Measurements from ENCODE around the gene ANKZF1. TPM values are rescaled to one million over a fixed set of nuclear protein-coding genes. Genes with fewer than 3 reads are reported as not detected.

Gene ANKZF1
- total and polyA plus RNA-seq, 4 donors = 29.2 to 74.2 (median 48.8) TPM

DNA sequence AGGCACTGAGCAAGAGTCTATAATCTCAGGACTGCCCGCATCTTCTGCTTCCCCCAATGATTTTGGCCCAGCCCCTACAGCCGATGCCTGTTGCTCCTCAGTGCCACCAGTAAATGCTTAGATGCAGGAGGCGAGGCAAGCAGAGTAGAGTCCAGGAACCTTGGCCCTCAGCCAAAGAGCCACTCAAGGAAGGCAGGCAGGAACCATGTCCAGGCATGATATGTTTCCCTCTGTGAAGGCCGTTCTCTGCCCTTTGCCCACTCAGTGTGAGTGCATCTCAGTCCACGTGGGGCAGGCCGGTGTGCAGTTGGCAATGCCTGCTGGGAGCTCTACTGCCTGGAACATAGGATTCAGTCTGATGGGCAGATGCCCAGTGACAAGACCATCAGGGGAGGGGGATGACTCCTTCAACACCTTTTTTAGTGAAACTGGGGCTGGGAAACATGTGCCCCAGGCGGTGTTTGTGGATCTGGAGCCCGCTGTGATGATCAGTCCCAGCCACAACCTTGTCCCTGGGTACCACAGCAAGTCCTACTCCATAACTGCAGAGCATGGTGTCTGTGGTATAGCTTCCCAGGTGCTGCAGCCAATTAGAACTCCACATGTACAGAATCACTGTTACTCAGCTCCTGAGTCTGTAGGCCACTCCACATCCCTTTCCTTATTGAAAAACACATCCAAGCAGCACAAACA is 39.9 kb downstream of the ANKZF1 start:
- Histone ChIP-seq H3K27ac (ENCODE audit: low read depth, low read length) (no peak overlapping the region), H3K9me3 (ENCODE audit: control insufficient read depth, insufficient read depth, low read length) (no peaks in the 10 kb centered on the region), H3K4me1 (ENCODE audit: control insufficient read depth, insufficient read depth, low read length) (no peaks in the 10 kb centered on the region), H3K27me3 (ENCODE audit: control insufficient read depth, insufficient read depth, low read length) (peaks cover 16% of the 10 kb centered on the region), H3K4me3 (ENCODE audit: low read depth, low read length) (no peak overlapping the region), H3K36me3 (ENCODE audit: control insufficient read depth, insufficient read depth, low read length) (no peaks in the 10 kb centered on the region)
- DNase-seq (ENCODE audit: low read depth in 4 of 6, low spot score in 6 of 6) = no peak
- 59% methylated on average over 8 of the region's 8 CpGs for WGBS (ENCODE audit: insufficient coverage)

DNA sequence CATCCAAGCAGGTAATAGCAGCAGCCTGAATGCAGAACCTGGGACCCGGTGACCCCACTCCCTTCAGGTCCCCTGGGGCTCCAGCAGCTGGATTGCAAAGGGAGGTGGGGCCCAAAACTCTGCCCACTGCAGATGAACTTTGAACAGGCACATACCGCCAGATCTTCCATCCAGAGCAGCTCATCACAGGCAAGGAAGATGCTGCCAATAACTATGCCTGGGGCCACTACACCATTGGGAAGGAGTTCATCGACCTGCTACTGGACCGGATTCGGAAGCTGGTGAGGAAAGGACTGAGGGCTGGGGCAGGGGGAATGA is 40.4 kb downstream of the ANKZF1 start:
- peaks cover 18% of the 10 kb centered on the region for H3K27me3 ChIP-seq (ENCODE audit: control insufficient read depth, insufficient read depth, low read length)
- no peaks in the 10 kb centered on the region for H3K36me3 ChIP-seq (ENCODE audit: control insufficient read depth, insufficient read depth, low read length)
- DNase-seq (ENCODE audit: low read depth in 4 of 6, low spot score in 6 of 6) = no peak
- no peak overlapping the region for H3K4me3 ChIP-seq (ENCODE audit: low read depth, low read length)
- no peak overlapping the region for H3K27ac ChIP-seq (ENCODE audit: low read depth, low read length)
- no peaks in the 10 kb centered on the region for H3K9me3 ChIP-seq (ENCODE audit: control insufficient read depth, insufficient read depth, low read length)
- no peaks in the 10 kb centered on the region for H3K4me1 ChIP-seq (ENCODE audit: control insufficient read depth, insufficient read depth, low read length)
- WGBS (ENCODE audit: insufficient coverage) = 98% methylated on average over 5 of the region's 5 CpGs

DNA sequence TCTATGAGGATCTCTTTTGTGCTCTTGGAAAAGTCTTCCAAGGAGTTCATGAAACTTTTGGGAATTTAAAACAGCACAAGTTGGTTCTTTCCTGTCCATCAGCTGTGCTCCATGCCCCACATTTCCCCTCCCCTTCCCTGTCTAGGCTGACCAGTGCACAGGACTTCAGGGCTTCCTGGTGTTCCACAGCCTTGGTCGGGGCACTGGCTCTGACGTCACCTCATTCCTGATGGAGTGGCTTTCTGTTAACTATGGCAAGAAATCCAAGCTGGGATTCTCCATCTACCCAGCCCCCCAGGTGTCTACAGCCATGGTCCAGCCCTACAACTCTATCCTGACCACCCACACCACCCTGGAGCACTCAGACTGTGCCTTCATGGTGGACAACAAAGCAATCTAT is 41.4 kb downstream of the ANKZF1 start:
- no peaks in the 10 kb centered on the region for H3K36me3 ChIP-seq (ENCODE audit: control insufficient read depth, insufficient read depth, low read length)
- no peaks in the 10 kb centered on the region for H3K4me1 ChIP-seq (ENCODE audit: control insufficient read depth, insufficient read depth, low read length)
- no peak overlapping the region for H3K27ac ChIP-seq (ENCODE audit: low read depth, low read length)
- H3K9me3 ChIP-seq (ENCODE audit: control insufficient read depth, insufficient read depth, low read length) = no peaks in the 10 kb centered on the region
- H3K27me3 ChIP-seq (ENCODE audit: control insufficient read depth, insufficient read depth, low read length) = peaks cover 18% of the 10 kb centered on the region
- 70% methylated on average over 2 of the region's 2 CpGs for WGBS (ENCODE audit: insufficient coverage)
- H3K4me3 ChIP-seq (ENCODE audit: low read depth, low read length) = no peak overlapping the region
- no peak for DNase-seq (ENCODE audit: low read depth in 4 of 6, low spot score in 6 of 6)

DNA sequence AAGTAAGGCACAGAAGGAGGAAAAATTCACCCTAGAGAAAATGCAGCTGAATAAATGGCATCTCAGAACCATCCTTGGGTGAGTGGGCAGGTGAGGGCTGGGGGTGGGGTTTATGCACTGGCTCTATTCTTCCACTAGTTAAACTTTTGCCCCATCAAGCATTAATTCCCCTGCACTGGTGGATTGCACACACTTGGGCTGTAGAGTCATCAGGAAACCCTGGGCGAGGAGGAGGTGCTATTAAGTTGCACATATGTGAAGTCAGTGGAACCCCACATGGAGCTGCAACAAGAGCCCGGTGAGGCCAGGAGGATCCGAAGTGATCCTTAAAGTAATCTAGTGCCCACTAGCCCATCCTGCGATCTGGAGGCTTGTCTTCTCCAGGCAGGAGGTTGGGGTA is 42.8 kb downstream of the ANKZF1 start:
- 61% methylated on average over 4 of the region's 4 CpGs for WGBS (ENCODE audit: insufficient coverage)
- Histone ChIP-seq H3K36me3 (ENCODE audit: control insufficient read depth, insufficient read depth, low read length) (no peaks in the 10 kb centered on the region), H3K4me1 (ENCODE audit: control insufficient read depth, insufficient read depth, low read length) (no peaks in the 10 kb centered on the region), H3K4me3 (ENCODE audit: low read depth, low read length) (no peak overlapping the region), H3K27me3 (ENCODE audit: control insufficient read depth, insufficient read depth, low read length) (peaks cover 18% of the 10 kb centered on the region), H3K27ac (ENCODE audit: low read depth, low read length) (no peak overlapping the region), H3K9me3 (ENCODE audit: control insufficient read depth, insufficient read depth, low read length) (no peaks in the 10 kb centered on the region)
- no peak for DNase-seq (ENCODE audit: low read depth in 4 of 6, low spot score in 6 of 6)

DNA sequence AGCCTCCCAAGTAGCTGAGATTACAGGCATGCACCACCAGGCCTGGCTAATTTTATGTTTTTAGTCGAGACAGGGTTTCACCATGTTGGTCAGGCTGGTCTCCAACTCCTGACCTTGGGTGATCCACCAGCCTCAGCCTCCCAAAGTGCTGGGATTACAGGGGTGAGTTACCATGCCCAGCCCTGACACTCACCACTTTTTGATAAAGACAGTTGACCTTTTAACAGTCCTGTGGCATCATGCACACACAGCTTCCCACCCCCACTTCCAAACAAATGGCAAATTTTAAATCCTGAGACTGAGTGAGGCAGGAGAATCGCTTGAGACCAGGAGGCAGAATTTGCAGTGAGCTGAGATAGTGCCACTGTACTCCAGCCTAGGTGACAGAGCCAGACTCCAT is 43.4 kb downstream of the ANKZF1 start:
- Histone ChIP-seq H3K27me3 (ENCODE audit: control insufficient read depth, insufficient read depth, low read length) (peaks cover 18% of the 10 kb centered on the region), H3K4me1 (ENCODE audit: control insufficient read depth, insufficient read depth, low read length) (peaks cover 6% of the 10 kb centered on the region), H3K4me3 (ENCODE audit: low read depth, low read length) (no peak overlapping the region), H3K36me3 (ENCODE audit: control insufficient read depth, insufficient read depth, low read length) (no peaks in the 10 kb centered on the region), H3K9me3 (ENCODE audit: control insufficient read depth, insufficient read depth, low read length) (no peaks in the 10 kb centered on the region), H3K27ac (ENCODE audit: low read depth, low read length) (no peak overlapping the region)
- DNase-seq (ENCODE audit: low read depth in 4 of 6, low spot score in 6 of 6) = no peak
- WGBS (ENCODE audit: insufficient coverage) = 67% methylated on average over 1 of the region's 2 CpGs

DNA sequence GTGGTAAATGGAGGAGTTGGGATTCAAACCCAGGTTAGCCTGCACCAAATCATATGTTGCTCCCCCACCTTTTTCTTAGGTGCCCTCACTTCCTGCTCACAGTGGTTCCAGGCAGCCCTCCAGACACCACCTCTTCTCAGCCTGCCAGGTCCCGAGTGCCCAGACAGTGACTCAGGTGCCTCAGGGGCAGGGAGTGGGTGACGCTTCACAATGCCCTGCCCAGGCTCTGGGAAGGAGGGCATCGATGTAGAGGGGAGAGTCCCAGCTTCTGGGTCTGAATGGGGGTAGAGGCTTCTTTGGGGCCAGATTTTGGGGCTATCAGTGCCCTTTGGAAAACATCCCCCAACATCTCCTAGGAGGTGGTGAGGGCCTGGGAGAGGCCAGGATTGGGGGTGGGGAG is 44.3 kb downstream of the ANKZF1 start:
- Histone ChIP-seq H3K9me3 (ENCODE audit: control insufficient read depth, insufficient read depth, low read length) (no peaks in the 10 kb centered on the region), H3K4me3 (ENCODE audit: low read depth, low read length) (no peak overlapping the region), H3K4me1 (ENCODE audit: control insufficient read depth, insufficient read depth, low read length) (peaks cover 16% of the 10 kb centered on the region), H3K27me3 (ENCODE audit: control insufficient read depth, insufficient read depth, low read length) (peaks cover 18% of the 10 kb centered on the region), H3K27ac (ENCODE audit: low read depth, low read length) (no peak overlapping the region), H3K36me3 (ENCODE audit: control insufficient read depth, insufficient read depth, low read length) (no peaks in the 10 kb centered on the region)
- no peak for DNase-seq (ENCODE audit: low read depth in 4 of 6, low spot score in 6 of 6)
- 60% methylated on average over 1 of the region's 3 CpGs for WGBS (ENCODE audit: insufficient coverage)

DNA sequence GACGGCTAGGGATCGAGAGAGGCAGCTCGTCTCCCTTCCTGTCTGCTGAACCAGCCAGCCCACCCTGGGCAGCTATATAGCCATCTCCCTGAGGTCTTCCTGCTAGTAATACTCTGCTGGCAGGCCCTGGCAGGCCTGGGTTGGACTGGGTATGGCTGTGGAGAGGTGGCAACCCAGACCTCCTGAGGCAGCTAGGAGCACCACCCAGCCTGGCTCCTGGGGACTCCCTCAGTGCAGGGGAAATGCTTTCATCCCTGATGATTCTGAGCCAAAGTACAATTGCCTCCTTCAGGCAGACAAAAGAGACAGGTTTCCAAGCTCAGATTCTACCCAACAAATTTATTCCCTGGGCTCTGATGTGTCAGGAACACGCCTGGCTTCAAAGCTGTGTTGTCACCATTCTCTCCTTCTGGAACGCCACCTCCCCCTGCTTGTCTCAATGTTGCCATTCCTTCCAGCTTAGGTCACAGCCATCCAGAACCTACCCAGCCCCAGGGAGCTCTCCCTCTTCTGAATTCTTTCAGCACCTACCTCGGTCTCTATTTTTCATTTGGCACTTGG is 44.8 kb downstream of the ANKZF1 start:
- H3K27me3 ChIP-seq (ENCODE audit: control insufficient read depth, insufficient read depth, low read length) = peaks cover 18% of the 10 kb centered on the region
- H3K4me1 ChIP-seq (ENCODE audit: control insufficient read depth, insufficient read depth, low read length) = peaks cover 18% of the 10 kb centered on the region
- no peak overlapping the region for H3K4me3 ChIP-seq (ENCODE audit: low read depth, low read length)
- no peaks in the 10 kb centered on the region for H3K36me3 ChIP-seq (ENCODE audit: control insufficient read depth, insufficient read depth, low read length)
- DNase-seq (ENCODE audit: low read depth in 4 of 6, low spot score in 6 of 6) = no peak
- H3K9me3 ChIP-seq (ENCODE audit: control insufficient read depth, insufficient read depth, low read length) = no peaks in the 10 kb centered on the region
- no peak overlapping the region for H3K27ac ChIP-seq (ENCODE audit: low read depth, low read length)
- 34% methylated on average over 2 of the region's 6 CpGs for WGBS (ENCODE audit: insufficient coverage)

DNA sequence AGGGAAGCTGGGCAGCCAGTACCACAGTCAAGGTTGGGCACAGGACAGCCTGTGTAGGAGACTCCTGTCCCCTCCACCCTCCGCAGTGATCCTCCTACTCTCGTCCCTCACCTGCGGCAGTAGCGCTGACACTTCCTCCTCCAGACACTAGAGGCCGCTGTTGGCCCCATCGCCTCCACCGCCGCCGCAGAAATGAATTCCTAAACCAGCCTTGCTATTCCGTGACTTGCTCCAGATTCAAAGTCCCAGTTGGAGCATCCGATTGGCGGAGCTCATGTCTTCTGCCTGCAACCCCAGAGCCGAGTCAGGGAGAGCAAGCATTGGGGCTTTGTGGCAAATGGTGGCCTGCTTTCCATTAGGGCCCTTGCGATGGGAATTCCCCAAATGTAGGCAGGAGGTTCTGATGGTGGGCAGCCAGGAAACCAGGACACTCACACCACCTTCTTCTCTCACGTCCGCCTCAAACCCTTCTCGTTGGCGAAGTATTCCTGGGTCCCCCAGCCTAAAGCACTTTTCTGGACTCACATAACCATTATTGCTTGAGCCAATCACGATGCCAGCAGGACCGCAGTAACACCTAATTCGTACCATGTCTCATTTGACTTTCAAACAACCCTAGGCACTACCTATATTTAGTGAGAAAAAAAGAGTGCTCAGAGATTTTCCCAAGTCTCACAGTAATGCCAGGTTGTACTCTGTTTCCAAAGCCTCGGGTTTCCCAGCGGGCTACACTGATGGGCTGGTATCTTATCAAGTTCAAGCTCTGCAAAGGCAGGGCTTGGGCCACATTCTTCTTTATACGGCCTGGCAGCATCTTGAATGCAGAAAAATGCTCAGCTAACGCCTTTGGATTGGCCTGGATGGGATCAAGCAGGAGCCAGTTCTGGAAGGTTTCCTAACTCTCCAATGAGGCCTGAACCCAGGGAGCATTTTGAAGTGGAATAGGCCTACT is 48.4 kb downstream of the ANKZF1 start:
- Histone ChIP-seq H3K36me3 (ENCODE audit: control insufficient read depth, insufficient read depth, low read length) (peaks cover 24% of the 10 kb centered on the region), H3K27me3 (ENCODE audit: control insufficient read depth, insufficient read depth, low read length) (peaks cover 8% of the 10 kb centered on the region), H3K9me3 (ENCODE audit: control insufficient read depth, insufficient read depth, low read length) (no peaks in the 10 kb centered on the region), H3K4me1 (ENCODE audit: control insufficient read depth, insufficient read depth, low read length) (peaks cover 47% of the 10 kb centered on the region), H3K4me3 (ENCODE audit: low read depth, low read length) (no peak overlapping the region), H3K27ac (ENCODE audit: low read depth, low read length) (peak overlapping the region; percentile 96)
- 21% methylated on average over 22 of the region's 25 CpGs for WGBS (ENCODE audit: insufficient coverage)
- DNase-seq (ENCODE audit: low read depth in 4 of 6, low spot score in 6 of 6) = peak in 3 of 6 donors; percentile 72 to 95 (median 92)

DNA sequence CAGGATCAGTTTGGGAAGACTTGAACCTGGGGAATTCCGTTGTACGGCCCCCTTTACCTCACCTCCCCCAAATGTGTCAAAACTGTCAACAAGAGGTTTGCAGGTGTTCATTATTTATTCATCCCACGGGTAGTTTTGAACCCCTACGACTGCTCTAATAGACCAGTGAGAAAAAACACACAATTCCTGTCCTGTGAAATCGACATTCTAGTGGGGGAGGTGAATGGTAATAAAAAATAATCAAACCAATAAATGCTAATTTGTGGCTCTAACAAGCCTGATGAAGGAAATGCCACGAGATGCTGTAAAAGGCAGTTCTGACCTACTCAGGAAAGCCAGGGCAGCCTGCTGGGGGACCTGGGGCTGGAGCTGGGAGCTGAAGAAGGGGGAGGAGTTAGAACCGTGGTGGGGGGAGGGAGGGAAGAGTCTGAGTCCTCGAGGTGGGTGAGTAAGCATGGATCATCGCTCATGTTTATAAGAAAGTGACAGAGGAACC is 49.1 kb downstream of the ANKZF1 start:
- H3K27ac ChIP-seq (ENCODE audit: low read depth, low read length) = peak overlapping the region; percentile 96
- DNase-seq (ENCODE audit: low read depth in 4 of 6, low spot score in 6 of 6) = peak in 1 of 6 donors; percentile 22
- H3K9me3 ChIP-seq (ENCODE audit: control insufficient read depth, insufficient read depth, low read length) = no peaks in the 10 kb centered on the region
- peaks cover 50% of the 10 kb centered on the region for H3K4me1 ChIP-seq (ENCODE audit: control insufficient read depth, insufficient read depth, low read length)
- H3K27me3 ChIP-seq (ENCODE audit: control insufficient read depth, insufficient read depth, low read length) = peaks cover 8% of the 10 kb centered on the region
- peak overlapping the region; percentile 84 for H3K4me3 ChIP-seq (ENCODE audit: low read depth, low read length)
- WGBS (ENCODE audit: insufficient coverage) = 15% methylated on average over 6 of the region's 9 CpGs
- H3K36me3 ChIP-seq (ENCODE audit: control insufficient read depth, insufficient read depth, low read length) = peaks cover 32% of the 10 kb centered on the region
